OCI-LY3 (cell line): Measurements from ENCODE around the gene TBKBP1.

Experiments used
- H2AFZ ChIP-seq: fragments of 200-600, 300-600 bp; shearing (Covaris generic); 2 replicates; pipeline ENCODE4 v1.6.0; 2014; ENCODE audit warnings: antibody characterized with exemption, low read depth, low read length
- H3K27ac ChIP-seq: fragments of 200-600, 300-600 bp; sonication (generic); 2 replicates; pipeline ENCODE4 v1.5.1; 2014; ENCODE audit warnings: mild to moderate bottlenecking, low read length, moderate library complexity, mixed read lengths
- H3K27me3 ChIP-seq: fragments of 200-600, 300-600 bp; sonication (generic); 2 replicates; pipeline ENCODE4 v1.6.1; 2014; ENCODE audit warnings: low read depth, low read length, mixed read lengths
- H3K36me3 ChIP-seq: fragments of 200-600, 300-600 bp; sonication (generic); replicated peaks from 2 replicates; pipeline ENCODE3; 2014; ENCODE audit warnings: low read depth, low read length, mixed read lengths
- H3K4me1 ChIP-seq: fragments of 300-600, 200-600 bp; sonication (generic); 2 replicates; pipeline ENCODE4 v1.6.1; 2014; ENCODE audit warnings: low read length, mixed read lengths
- H3K4me2 ChIP-seq: fragments of 200-600, 300-600 bp; sonication (generic); 2 replicates; pipeline ENCODE4 v1.6.1; 2014; ENCODE audit warnings: low read length, mixed read lengths
- H3K4me3 ChIP-seq: fragments of 300-600, 200-600 bp; sonication (generic); 2 replicates; pipeline ENCODE4 v1.5.1; 2014; ENCODE audit warnings: antibody characterized with exemption, mild to moderate bottlenecking, low read length, moderate library complexity
- H3K79me2 ChIP-seq: fragments of 300-600, 200-600 bp; shearing (Covaris generic); 2 replicates; pipeline ENCODE4 v1.6.1; 2014; ENCODE audit warnings: mild to moderate bottlenecking, low read length, mixed read lengths
- H3K9ac ChIP-seq: fragments of 300-600, 200-600 bp; shearing (Covaris generic); 2 replicates; pipeline ENCODE4 v1.6.0; 2014; ENCODE audit warnings: mild to moderate bottlenecking, low read length, moderate library complexity
- H3K9me3 ChIP-seq: fragments of 200-600, 300-600 bp; shearing (Covaris generic); 2 replicates; pipeline ENCODE4 v1.6.1; 2014; ENCODE audit warnings: low read length, mixed read lengths; ENCODE audit not compliant: insufficient read depth
- H4K20me1 ChIP-seq: fragments of 200-600, 300-600 bp; sonication (generic); 2 replicates; pipeline ENCODE4 v1.6.1; 2016; ENCODE audit warnings: low read length, mixed read lengths; ENCODE audit not compliant: insufficient read depth
- EZH2phosphoT487 ChIP-seq: fragments of 200-600 bp; shearing (Covaris generic); IDR thresholded peaks from 2 replicates; pipeline ENCODE4 v1.6.1; 2018; ENCODE audit warnings: antibody characterized with exemption, mixed run types, low read depth
- TF ChIP-seq, protein P1 (sequence below): fragments of 200-600, 300-600 bp; sonication (generic); IDR thresholded peaks from 2 replicates; pipeline ENCODE4 v1.5.1; 2014; ENCODE audit warnings: antibody characterized with exemption, low read length, low read depth

Gene TBKBP1

DNA sequence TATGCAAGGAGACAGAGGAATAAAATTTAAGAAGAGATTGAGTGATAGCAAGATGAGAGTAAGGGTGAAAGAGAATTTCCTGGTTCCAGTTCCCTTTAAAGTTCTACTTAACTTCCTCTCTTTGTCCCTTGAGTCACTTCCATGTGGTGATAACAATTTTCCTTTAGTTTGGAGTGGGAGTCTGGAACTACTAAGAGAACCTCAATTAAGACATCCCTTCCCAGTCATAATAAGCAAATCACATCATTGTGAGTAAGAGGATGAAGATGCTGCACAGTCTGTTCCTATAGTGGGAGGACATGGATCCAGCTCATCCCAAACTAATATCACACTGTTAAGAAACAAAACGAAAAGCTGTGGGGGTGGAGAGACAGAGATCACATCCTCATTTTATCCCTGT lies 63.4 kb downstream of the TBKBP1 start:
- TF ChIP-seq, protein P1, sequence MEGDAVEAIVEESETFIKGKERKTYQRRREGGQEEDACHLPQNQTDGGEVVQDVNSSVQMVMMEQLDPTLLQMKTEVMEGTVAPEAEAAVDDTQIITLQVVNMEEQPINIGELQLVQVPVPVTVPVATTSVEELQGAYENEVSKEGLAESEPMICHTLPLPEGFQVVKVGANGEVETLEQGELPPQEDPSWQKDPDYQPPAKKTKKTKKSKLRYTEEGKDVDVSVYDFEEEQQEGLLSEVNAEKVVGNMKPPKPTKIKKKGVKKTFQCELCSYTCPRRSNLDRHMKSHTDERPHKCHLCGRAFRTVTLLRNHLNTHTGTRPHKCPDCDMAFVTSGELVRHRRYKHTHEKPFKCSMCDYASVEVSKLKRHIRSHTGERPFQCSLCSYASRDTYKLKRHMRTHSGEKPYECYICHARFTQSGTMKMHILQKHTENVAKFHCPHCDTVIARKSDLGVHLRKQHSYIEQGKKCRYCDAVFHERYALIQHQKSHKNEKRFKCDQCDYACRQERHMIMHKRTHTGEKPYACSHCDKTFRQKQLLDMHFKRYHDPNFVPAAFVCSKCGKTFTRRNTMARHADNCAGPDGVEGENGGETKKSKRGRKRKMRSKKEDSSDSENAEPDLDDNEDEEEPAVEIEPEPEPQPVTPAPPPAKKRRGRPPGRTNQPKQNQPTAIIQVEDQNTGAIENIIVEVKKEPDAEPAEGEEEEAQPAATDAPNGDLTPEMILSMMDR, result no peak
- no peak for TF ChIP-seq EZH2phosphoT487
- Histone ChIP-seq H3K9ac (no peak overlapping the region), H4K20me1 (no peaks in the 10 kb centered on the region), H3K4me1 (no peaks in the 10 kb centered on the region), H3K27me3 (peaks cover 15% of the 10 kb centered on the region), H3K4me3 (no peak overlapping the region), H3K27ac (no peak overlapping the region), H3K79me2 (no peaks in the 10 kb centered on the region), H3K4me2 (no peak overlapping the region), H3K9me3 (peaks cover 6% of the 10 kb centered on the region; the same call in 1 of the 2 replicates), H3K36me3 (no peaks in the 10 kb centered on the region), H2AFZ (no peak overlapping the region)

DNA sequence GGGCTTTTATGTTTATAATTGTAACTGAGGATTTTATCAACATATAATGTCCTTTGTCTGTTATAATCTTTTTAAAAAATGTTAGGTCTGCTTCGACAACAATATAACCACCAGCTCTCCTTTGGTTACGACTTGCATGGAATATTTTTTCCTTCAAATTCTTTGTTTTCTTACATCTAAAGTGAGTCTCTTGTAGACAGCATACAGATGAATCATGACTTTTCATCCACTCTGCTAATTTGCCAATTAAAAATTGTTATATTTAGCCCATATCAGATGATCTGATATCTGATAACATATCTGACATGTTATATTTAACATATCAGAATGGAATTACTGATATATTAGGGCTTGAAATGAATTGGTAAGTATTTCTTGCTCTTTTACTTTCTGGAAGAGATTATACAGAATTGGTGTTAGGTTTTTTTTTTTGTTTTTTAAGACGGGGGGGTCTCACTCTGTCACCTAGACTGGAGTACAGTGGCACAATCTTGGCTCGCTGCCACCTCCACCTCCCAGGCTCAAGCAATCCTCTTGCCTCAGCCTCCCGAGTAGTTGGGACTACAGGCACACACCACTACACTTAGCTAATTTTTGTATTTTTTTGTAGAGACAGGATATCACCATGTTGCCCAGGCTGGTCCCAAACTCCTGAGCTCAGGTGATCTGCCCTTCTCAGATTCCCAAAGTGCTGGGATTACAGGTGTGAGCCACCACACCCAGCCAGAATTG lies 66.6 kb downstream of the TBKBP1 start:
- Histone ChIP-seq H3K9me3 (peaks cover 12% of the 10 kb centered on the region; the same call in 1 of the 2 replicates), H3K4me1 (no peaks in the 10 kb centered on the region), H2AFZ (no peak overlapping the region), H3K4me2 (no peak overlapping the region), H3K36me3 (no peaks in the 10 kb centered on the region), H3K27me3 (peaks cover 16% of the 10 kb centered on the region), H4K20me1 (no peaks in the 10 kb centered on the region), H3K9ac (no peak overlapping the region), H3K27ac (no peak overlapping the region), H3K4me3 (no peak overlapping the region), H3K79me2 (no peaks in the 10 kb centered on the region)
- no peak for TF ChIP-seq EZH2phosphoT487
- TF ChIP-seq, protein P1, result no peak
